ENCODE data around the gene MAMSTR.

The MAMSTR gene

GRCh38 chr19:48750771-48751504, 31.4 kb upstream of the MAMSTR start:
- TF ChIP-seq GATA3 (IDR thresholded peaks at IDR 0.05; ENCODE audit: low read depth, low read length) (no peak), GATA2 (IDR thresholded peaks at IDR 0.05; ENCODE audit: low read depth, low read length) (no peak)

- TF ChIP-seq GATA2 (IDR thresholded peaks at IDR 0.05; ENCODE audit: low read depth, low read length) (no peak), GATA3 (IDR thresholded peaks at IDR 0.05; ENCODE audit: low read depth, low read length) (no peak)
Measured at GRCh38 chr19:48750351-48750750, 30.8 kb upstream of the MAMSTR start.

DNA sequence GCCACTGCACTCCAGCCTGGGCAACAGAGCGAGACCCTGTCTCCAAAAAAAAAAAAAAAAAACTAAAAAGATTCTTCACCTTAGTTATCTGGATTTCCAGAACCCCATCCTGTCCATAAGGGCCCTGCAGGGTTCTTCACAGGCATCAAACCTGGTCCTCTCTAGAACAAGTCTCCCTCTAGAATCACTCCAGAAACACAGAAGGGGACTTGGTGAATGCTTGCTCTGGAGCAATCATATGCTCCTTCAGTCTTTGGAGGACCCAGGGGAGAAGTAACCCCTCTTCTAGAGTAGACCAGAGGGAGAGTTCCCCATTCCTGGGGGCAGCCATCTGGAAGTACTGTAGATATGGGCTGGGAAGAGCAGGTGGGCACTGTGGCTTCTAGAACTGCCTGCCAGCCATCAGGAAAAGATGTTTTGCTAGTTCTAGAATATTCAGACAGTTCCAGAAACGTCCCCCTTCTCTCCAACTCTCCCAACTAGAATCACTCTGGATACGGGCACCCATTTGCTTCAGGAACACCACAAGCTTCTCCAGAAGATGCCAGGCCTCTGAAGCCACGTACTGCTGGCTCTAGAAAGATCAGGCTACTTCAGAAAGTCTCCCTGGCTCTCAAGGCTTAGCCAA, 30.2 kb upstream of the MAMSTR start:
- TF ChIP-seq GATA2 (IDR thresholded peaks at IDR 0.05; ENCODE audit: low read depth, low read length): no peak
- no peak for TF ChIP-seq GATA3 (IDR thresholded peaks at IDR 0.05; ENCODE audit: low read depth, low read length)

DNA sequence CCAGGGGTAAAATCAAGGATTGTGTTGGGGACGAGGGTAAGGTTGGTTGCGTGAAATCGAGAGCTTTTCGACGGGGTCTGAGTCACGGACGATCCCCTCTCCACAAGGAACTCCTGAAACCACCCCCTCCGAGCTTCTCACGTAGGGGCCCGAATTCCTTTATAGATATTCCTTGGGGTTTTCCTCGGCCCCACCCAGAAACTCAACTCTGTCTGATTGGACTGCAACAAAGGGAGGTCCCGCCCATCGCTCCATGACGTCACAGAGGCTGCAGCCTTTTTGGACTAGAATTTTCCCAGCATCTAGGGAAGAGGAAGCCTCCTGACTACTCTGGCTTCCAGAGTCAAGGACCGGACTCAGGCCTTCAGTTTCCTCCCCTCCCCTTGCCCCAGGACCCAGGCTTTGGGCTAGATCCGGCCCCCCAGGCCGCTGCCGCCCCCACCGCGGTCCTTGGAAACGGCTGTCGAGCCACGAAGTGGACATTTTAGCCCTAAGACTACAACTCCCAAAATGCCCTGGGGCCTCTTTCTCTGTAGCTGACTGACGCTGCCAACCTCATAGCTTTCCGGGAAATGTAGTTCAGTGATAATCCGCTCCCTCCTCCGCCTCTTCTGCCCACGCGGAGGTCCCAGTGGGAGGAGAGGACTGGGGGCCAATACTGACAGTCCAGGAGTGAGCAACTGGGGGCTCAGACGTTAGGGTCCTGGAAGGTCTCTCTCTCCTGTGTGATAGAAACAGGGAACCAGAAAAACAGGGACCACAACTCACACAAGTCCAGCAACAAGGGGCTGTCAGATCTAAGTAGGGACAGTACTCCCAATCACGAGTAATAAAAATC, 27.4 kb upstream of the MAMSTR start, which contains the start of gene IZUMO1:
Gene IZUMO1, minus strand, starts transcription at position 172 of the 838 bp plus-strand sequence. CDS start 1,050 bp downstream, outside the sequence.
- TF ChIP-seq GATA2 (IDR thresholded peaks at IDR 0.05; ENCODE audit: low read depth, low read length) (no peak), GATA3 (IDR thresholded peaks at IDR 0.05; ENCODE audit: low read depth, low read length) (no peak)

DNA sequence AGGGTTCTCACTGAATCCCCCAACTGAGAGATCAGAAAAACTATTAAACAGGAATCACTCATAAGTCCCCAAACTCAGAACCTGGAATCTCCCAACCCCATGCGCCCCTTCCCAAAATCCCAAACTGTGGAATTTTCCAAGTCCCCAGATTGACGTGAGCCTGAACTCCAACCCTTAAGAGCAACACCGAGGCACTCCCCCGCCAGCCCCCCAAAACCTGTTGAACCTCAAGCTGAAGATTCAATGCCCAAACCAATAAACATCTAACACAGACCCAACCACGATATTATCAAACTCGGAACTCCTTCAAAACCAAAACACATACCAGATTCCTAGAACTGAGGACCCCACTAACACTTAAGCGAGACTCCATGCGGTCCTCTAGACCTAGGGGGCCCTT, 26.6 kb upstream of the MAMSTR start:
- no peak for TF ChIP-seq GATA3 (IDR thresholded peaks at IDR 0.05; ENCODE audit: low read depth, low read length)
- TF ChIP-seq GATA2 (IDR thresholded peaks at IDR 0.05; ENCODE audit: low read depth, low read length): no peak

DNA sequence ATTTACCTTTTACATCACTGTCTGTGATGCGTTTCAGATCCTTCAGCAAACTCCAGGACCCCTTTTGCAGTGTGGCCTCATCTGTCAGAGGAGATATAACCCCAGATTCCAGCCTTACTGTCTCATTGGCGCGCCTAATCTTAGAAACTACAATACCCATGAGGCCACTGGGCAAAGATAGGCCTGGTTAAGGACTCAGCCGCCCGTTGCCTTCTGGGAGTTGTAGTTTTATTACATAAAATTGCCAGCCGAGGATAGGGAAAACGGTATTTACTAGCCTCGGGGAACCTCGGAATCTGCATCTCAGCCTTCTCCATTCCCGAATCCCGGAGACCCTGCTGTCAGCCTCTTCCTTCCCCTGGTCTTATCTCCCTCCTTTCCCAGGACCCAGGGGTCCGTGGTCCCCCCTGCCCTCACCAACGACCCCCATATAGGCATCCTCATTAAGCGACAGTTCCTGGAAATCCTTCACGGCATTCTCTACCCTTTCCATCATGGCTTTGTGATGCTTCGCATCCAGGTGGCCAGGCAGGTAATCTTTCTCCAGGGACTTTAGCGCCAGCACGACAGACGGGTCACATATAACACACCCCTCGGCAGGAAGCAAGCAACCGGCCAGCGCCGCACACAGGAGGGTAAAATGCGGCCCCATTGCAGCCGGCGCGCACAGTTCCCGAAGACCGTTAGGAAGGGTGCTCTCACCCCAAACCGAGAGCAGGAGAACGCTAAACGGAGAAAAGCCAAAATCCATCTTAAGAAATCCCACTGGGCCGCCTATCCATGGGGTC, 25.9 kb upstream of the MAMSTR start:
- no peak for TF ChIP-seq GATA3 (IDR thresholded peaks at IDR 0.05; ENCODE audit: low read depth, low read length)
- TF ChIP-seq GATA2 (IDR thresholded peaks at IDR 0.05; ENCODE audit: low read depth, low read length): no peak

- no peak for TF ChIP-seq GATA2 (IDR thresholded peaks at IDR 0.05; ENCODE audit: low read depth, low read length)
- no peak for TF ChIP-seq GATA3 (IDR thresholded peaks at IDR 0.05; ENCODE audit: low read depth, low read length)
Measured at GRCh38 chr19:48742096-48742495, 22.6 kb upstream of the MAMSTR start.

DNA sequence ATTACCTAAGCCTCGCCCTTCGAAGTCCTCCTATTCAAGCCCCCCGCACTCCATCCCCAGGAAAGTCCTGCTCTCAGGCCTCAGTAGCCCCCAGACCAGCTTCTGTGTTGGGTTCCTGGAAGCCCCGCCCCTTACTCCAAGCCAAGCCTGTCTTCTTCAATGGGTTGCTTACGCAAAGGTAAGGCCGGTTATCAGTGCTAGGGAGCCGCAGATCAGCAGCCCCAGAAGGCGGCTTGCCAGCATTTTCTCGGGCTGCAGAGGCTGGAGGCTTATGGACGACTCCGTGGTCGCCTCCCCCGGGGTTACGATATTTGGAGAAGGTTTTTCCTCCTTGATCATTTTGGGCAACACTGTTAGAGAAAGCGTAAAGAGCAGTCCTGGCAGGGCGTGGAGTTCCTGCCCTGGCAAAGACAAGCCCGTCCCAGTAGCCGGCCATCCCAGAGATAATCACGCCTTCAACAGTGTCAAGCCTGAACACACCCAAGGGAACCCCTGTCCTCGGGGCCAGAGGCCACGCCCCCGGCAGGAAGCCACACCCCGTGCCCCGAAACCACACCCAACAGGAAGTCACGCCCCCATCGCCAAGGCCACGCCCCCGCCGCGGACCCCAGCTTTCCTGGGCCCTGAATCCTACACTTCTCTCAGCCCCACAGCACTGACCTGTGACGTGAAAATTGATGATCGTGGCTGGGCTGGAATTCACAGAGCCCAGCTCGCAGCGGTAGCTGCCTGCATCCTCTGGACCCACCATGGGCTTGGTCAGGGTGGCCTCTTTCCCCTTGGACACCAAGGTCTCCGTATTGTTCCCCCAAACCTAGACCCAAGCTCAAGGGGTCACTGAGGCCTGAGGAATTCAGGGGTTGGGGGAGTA, 21.8 kb upstream of the MAMSTR start:
- no peak for TF ChIP-seq GATA3 (IDR thresholded peaks at IDR 0.05; ENCODE audit: low read depth, low read length)
- no peak for TF ChIP-seq GATA2 (IDR thresholded peaks at IDR 0.05; ENCODE audit: low read depth, low read length)

- no peak for TF ChIP-seq GATA2 (IDR thresholded peaks at IDR 0.05; ENCODE audit: low read depth, low read length)
- no peak for TF ChIP-seq GATA3 (IDR thresholded peaks at IDR 0.05; ENCODE audit: low read depth, low read length)
Measured at GRCh38 chr19:48740164-48740972, 20.8 kb upstream of the MAMSTR start, which contains the start of gene RASIP1. Gene RASIP1, minus strand, starts transcription at chr19:48740610. Its CDS starts 328 bp downstream, at chr19:48740282.

DNA sequence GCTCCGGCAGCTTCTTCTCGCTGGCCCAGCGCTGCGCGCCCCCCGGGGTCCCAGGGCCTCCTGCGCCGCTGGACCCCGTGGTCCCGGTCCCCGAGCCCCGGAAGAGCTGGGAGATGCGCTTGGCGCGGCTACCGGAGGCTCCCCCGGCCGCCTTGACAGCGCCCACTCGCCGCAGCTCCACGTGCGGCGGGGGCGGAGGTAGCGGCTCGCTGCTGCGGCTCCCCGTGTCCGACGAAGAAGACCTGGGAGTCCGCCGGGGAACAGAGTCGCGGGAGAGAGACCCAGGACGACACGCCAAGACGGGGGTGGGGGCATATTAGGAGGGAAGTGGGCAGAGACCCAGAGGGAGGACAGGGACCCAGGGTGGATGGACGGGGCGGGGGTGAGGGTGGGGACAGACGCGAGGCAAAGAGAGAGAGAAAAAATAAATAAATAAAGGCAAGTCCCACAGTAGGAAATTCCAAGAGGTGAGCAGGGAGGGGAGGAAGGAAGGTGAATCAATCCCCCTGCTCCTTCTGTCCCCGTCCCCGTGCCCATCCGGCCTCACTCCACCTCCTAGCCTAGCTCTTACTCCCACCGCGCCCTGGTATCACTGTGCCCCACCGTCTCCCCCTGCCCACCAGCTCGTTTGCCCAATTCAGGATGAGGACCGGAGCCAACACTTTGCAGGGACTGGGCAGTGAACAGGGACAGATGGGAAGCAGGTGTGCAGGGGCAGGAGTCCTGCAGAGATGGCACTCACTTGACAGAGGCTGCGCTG, 20.1 kb upstream of the MAMSTR start:
- TF ChIP-seq GATA2 (IDR thresholded peaks at IDR 0.05; ENCODE audit: low read depth, low read length) (no peak), GATA3 (IDR thresholded peaks at IDR 0.05; ENCODE audit: low read depth, low read length) (no peak)

Measured in SH-SY5Y (cell line).